Islet of Langerhans (tissue), 1 donor: ENCODE results near the gene TRPM3.

Experiments
- FAIRE-seq: peaks from one replicate; lab custom pipeline; 2011; peaks lifted over from hg19 to GRCh38; lab: Jason Lieb, UNC

TRPM3 gene

GRCh38 chr9:71097671-71098070 lies 23.8 kb downstream of the TRPM3 start:
- no peak for FAIRE-seq

GRCh38 chr9:71096421-71097108 lies 24.9 kb downstream of the TRPM3 start:
- FAIRE-seq: no peak

- no peak for FAIRE-seq
Observed at GRCh38 chr9:71094708-71095251, 26.6 kb downstream of the TRPM3 start.

GRCh38 chr9:71090896-71091295 lies 30.5 kb downstream of the TRPM3 start:
- no peak for FAIRE-seq

- no peak for FAIRE-seq
Observed at GRCh38 chr9:71079451-71079850, 42.0 kb downstream of the TRPM3 start.

- no peak for FAIRE-seq
Observed at GRCh38 chr9:71076096-71076495, 45.3 kb downstream of the TRPM3 start.

- FAIRE-seq: no peak
Observed at GRCh38 chr9:71073494-71073893, 47.9 kb downstream of the TRPM3 start.

DNA sequence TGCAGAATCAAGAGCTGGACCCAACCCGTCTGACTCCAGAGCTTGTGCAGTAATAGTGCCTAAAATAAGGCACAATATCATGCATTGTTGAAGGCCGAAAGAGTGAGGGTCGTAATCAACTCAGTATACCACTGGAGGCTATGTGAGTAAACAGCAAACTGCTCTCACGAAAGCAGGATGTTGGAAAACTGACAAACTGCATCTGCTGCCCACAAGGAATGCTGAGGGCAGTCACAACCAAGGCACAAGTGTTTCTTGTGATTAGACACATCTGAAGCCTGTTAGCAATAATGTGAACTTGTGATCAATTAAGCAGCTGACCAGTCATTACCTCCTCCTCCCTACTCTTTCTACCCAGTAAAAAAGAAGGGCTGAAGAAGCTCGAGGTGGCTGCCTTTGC lies 48.8 kb downstream of the TRPM3 start:
- no peak for FAIRE-seq

DNA sequence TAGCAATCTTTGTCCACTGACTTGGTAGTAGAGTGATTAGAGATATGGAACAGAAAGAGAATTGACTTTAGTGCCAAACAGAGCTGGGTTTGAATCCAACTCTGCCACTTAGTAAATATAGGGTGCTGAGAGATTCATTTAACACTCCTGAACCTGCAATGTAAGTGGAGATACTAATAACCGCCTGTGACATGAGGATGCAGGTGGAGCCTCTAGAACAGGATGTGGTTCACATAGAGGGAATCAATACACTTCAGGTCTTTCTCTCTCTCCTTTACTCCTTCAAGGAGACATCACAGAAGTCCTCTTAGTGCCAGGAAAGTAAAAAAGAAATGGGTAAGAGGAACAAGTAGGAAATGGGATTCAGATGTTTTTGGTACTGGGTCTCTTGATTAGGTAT lies 49.8 kb downstream of the TRPM3 start:
- FAIRE-seq: no peak

DNA sequence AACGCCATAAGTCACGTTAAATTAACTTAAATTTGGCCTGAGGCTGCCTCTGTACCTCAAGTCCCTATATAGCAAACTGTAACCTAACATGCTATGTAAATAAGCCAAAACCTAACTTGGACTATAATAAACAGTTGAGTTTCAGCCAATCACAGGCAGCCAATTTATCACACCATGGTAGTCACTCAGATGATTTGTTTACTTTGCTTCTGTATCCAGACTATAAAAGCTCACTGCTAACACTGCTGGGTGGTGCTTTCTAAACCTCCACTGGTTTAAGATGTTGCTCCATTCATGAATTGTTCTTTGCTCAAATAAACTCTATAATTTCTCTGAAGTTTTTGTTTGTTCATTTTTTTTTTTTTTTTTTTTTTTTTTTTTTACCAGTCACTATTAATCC lies 62.8 kb downstream of the TRPM3 start:
- no peak for FAIRE-seq

- FAIRE-seq: no peak
Observed at GRCh38 chr9:71052287-71052686, 69.1 kb downstream of the TRPM3 start.

DNA sequence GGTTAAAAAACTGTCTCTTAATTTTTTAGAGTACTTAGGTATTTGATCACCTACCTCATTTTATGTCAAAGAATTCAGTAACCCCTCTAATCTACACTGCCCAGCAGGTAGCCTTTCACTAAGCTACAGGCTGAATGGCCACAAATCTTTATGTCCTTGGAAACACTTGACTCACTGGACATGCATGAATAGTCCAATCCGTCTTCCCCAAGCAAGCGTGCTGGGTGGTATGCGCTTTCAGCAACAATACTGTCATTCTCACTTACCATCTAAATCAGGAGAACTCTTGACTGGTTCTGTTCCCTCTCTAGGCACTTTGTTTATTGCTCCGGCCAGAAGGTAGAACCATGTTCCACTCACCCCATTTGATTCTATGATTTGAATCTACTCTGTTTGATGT lies 73.1 kb downstream of the TRPM3 start:
- FAIRE-seq: no peak

GRCh38 chr9:71042448-71042990 lies 78.9 kb downstream of the TRPM3 start:
- FAIRE-seq: no peak

- FAIRE-seq: no peak
Observed at GRCh38 chr9:71037521-71037920, 83.9 kb downstream of the TRPM3 start.

DNA sequence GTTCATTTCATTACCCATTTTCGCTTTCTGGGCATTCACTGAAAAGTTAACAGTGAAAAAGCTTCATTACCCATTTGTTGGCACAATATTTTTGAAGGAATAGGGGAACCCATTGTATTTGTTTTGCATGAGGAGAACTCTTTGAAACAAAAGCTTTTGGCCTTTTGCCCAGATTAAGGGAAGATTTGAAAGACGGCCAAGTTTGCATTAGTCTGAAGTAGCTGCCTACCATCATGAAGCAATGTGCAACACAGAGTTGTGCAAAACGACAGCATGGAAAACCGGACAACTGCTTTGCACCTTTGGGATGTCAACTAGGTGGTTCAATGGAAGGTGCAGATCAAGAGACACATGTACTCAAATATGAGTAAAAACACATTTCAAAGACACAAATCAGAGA lies 84.9 kb downstream of the TRPM3 start:
- FAIRE-seq: peak; percentile 47

- no peak for FAIRE-seq
Observed at GRCh38 chr9:71032779-71033178, 88.6 kb downstream of the TRPM3 start.

- no peak for FAIRE-seq
Observed at GRCh38 chr9:71025728-71026127, 95.7 kb downstream of the TRPM3 start.

- no peak for FAIRE-seq
Observed at GRCh38 chr9:71025201-71025600, 96.2 kb downstream of the TRPM3 start.

DNA sequence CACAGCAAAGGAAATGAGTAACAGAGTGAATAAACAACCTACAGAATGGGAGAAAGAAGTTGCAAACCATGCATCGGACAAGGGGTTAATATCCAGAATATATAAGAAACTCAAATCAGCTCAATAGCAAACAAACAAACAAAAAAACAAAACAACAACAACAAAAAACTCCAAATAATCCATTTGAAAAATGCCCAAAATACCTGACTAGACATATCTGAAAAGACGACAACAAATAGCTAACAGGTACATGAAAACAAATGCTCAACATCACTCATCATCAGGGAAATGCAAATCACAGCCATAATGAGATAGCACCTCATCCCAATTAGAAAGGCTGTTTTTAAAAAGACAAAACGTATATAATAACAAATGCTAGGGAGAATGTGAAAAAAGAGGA lies 111.2 kb downstream of the TRPM3 start:
- FAIRE-seq: no peak

DNA sequence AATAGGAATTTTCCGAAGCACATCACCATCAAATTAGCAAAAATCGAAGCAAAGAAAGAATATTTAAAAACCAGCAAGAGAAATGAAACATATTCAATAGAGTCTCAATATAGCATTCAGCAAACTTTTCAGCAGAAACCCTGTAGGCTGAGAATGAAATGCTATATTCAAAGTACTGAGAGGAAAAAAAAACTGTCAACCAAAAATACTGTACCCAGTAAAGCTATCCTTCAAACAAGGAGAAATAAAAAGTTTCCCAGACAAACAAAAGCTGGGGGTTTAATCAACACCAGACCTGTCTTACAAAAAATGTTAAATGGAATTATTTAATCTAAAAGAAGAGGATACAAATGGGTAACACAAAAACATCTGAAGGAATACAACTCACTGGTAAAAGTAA lies 116.0 kb downstream of the TRPM3 start:
- FAIRE-seq: no peak

DNA sequence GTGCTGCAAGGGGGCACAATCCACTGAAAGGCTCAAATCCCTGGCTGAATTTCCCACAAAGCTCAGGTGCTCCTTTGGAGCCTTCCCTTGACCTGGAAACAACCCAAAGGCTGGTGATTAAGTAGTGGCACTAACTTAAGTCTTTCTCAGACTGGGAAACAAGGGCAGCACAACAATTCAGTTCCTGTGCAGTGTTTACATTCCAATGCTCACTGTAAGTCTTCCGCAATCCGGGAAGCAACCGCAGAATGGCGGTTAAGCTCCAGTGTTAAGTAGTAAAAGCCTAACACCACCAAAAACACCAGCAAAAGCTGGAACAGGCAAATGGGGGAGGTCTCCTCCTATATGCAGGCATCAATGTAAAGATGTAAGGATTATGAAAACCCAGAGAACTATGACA lies 117.2 kb downstream of the TRPM3 start:
- no peak for FAIRE-seq

- FAIRE-seq: no peak
Observed at GRCh38 chr9:71003346-71003745, 118.1 kb downstream of the TRPM3 start.

- FAIRE-seq: peak; percentile 69
Observed at GRCh38 chr9:71001780-71002386, 119.5 kb downstream of the TRPM3 start.

GRCh38 chr9:70998962-70999361 lies 122.5 kb downstream of the TRPM3 start:
- no peak for FAIRE-seq
